ENCODE measurements around the gene KRT71.

GRCh38 chr12:52600475-52600874 is 47.5 kb upstream of the KRT71 start:
- TF ChIP-seq POLR2A (IDR thresholded peaks at IDR 0.05) = no peak
- TF ChIP-seq, protein P1, sequence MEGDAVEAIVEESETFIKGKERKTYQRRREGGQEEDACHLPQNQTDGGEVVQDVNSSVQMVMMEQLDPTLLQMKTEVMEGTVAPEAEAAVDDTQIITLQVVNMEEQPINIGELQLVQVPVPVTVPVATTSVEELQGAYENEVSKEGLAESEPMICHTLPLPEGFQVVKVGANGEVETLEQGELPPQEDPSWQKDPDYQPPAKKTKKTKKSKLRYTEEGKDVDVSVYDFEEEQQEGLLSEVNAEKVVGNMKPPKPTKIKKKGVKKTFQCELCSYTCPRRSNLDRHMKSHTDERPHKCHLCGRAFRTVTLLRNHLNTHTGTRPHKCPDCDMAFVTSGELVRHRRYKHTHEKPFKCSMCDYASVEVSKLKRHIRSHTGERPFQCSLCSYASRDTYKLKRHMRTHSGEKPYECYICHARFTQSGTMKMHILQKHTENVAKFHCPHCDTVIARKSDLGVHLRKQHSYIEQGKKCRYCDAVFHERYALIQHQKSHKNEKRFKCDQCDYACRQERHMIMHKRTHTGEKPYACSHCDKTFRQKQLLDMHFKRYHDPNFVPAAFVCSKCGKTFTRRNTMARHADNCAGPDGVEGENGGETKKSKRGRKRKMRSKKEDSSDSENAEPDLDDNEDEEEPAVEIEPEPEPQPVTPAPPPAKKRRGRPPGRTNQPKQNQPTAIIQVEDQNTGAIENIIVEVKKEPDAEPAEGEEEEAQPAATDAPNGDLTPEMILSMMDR (IDR thresholded peaks at IDR 0.05 in 4 of 5, conservative IDR thresholded peaks at IDR 0.05 in 1 of 5) = no peak
